DOHH2 (cell line): Measurements from ENCODE around the gene AKAP13.

Experiments used
- H3F3A ChIP-seq: fragments of 200-600 bp; sonication (generic), shearing (Covaris generic); 2 replicates; pipeline ENCODE4 v1.6.0; 2016; ENCODE audit warnings: antibody characterized with exemption, mild to moderate bottlenecking; ENCODE audit not compliant: control insufficient read depth, insufficient read depth
- H3K27ac ChIP-seq: fragments of 200-600 bp; sonication (generic); 2 replicates; pipeline ENCODE4 v1.5.1; 2014; ENCODE audit warnings: low read depth, mild to moderate bottlenecking, low read length, moderate library complexity
- H3K27me3 ChIP-seq: fragments of 200-600 bp; sonication (generic); 2 replicates; pipeline ENCODE4 v1.6.1; 2014; ENCODE audit warnings: mild to moderate bottlenecking, low read length, mixed read lengths; ENCODE audit not compliant: control insufficient read depth
- H3K36me3 ChIP-seq: fragments of 200-600 bp; sonication (generic); 2 replicates; pipeline ENCODE4 v1.6.1; 2014; ENCODE audit warnings: mild to moderate bottlenecking, low read length, moderate library complexity, mixed read lengths; ENCODE audit not compliant: control insufficient read depth
- H3K4me1 ChIP-seq: fragments of 200-600 bp; sonication (generic); 2 replicates; pipeline ENCODE4 v1.6.1; 2014; ENCODE audit warnings: mild to moderate bottlenecking, low read length, mixed read lengths; ENCODE audit not compliant: control insufficient read depth
- H3K4me2 ChIP-seq: fragments of 200-600 bp; sonication (generic); 2 replicates; pipeline ENCODE4 v1.6.0; 2014; ENCODE audit warnings: mild to moderate bottlenecking, low read length, moderate library complexity
- H3K4me3 ChIP-seq: fragments of 200-600 bp; sonication (generic); 2 replicates; pipeline ENCODE4 v1.5.1; 2014; ENCODE audit warnings: mild to moderate bottlenecking, low read length, mixed read lengths
- H3K79me2 ChIP-seq: fragments of 200-600 bp; sonication (generic); 2 replicates; pipeline ENCODE4 v1.6.1; 2014; ENCODE audit warnings: mild to moderate bottlenecking, low read length, mixed read lengths; ENCODE audit not compliant: control insufficient read depth
- H3K9me2 ChIP-seq: fragments of 200-600 bp; sonication (generic); replicated peaks from 2 replicates; pipeline ENCODE4 v1.6.1; 2014; ENCODE audit warnings: mild to moderate bottlenecking, low read length, mixed read lengths; ENCODE audit not compliant: control insufficient read depth
- H3K9me3 ChIP-seq: fragments of 200-600 bp; sonication (generic); 2 replicates; pipeline ENCODE4 v1.6.1; 2014; ENCODE audit warnings: antibody characterized with exemption, low read length, mixed read lengths; ENCODE audit not compliant: control insufficient read depth, insufficient read depth
- H4K20me1 ChIP-seq: fragments of 200-600 bp; sonication (generic); 2 replicates; pipeline ENCODE4 v1.6.0; 2014; ENCODE audit warnings: low read depth, mild to moderate bottlenecking, antibody characterized with exemption, low read length, moderate library complexity; ENCODE audit not compliant: control insufficient read depth, insufficient read depth
- CTCF ChIP-seq: fragments of 200-600 bp; sonication (generic); IDR thresholded peaks from one replicate; pipeline ENCODE4 v1.5.1; 2014; ENCODE audit warnings: antibody characterized with exemption, mild to moderate bottlenecking, low read depth, low read length; ENCODE audit not compliant: poor library complexity, severe bottlenecking
- EZH2phosphoT487 ChIP-seq: fragments of 200-600 bp; sonication (generic); IDR thresholded peaks from 2 replicates; pipeline ENCODE4 v1.6.1; 2017; ENCODE audit warnings: borderline replicate concordance, mild to moderate bottlenecking, antibody characterized with exemption, low read length, moderate library complexity, mixed read lengths

AKAP13 gene

DNA sequence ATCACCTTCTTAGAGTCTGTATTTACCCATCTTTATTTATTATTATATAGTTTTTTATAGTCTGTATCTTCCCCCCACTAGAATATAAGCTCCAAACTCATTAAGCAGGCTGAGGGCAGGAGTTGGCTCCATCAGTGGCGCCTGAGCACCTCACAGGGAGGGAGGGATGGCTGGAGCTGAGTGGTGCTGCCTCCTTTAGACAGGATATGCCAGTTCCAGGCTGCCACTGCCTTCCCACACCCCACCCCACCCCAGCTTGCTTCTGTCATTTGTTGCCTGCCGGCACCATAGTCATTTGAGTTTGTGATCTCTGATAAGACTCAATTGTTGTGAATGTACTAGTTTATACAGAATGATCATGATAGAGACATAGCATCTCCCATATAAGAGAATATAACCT is 328.8 kb downstream of the AKAP13 start:
- no peaks in the 10 kb centered on the region for H3K9me3 ChIP-seq
- no peaks in the 10 kb centered on the region for H3K9me2 ChIP-seq
- peaks cover 51% of the 10 kb centered on the region for H3K79me2 ChIP-seq
- peaks cover 26% of the 10 kb centered on the region for H3F3A ChIP-seq
- no peak for TF ChIP-seq EZH2phosphoT487
- no peak for TF ChIP-seq CTCF
- H3K27ac ChIP-seq = no peak overlapping the region
- H3K4me3 ChIP-seq = no peak overlapping the region
- peaks cover 56% of the 10 kb centered on the region for H3K4me1 ChIP-seq
- H4K20me1 ChIP-seq = no peaks in the 10 kb centered on the region
- H3K36me3 ChIP-seq = peaks cover 80% of the 10 kb centered on the region
- no peak overlapping the region for H3K4me2 ChIP-seq
- no peaks in the 10 kb centered on the region for H3K27me3 ChIP-seq

GRCh38 chr15:85710340-85710842 is 330.0 kb downstream of the AKAP13 start:
- Histone ChIP-seq H3K4me3 (no peak overlapping the region), H4K20me1 (no peaks in the 10 kb centered on the region), H3K4me1 (peaks cover 49% of the 10 kb centered on the region), H3K27ac (no peak overlapping the region), H3K36me3 (peaks cover 78% of the 10 kb centered on the region), H3F3A (peaks cover 27% of the 10 kb centered on the region), H3K9me3 (no peaks in the 10 kb centered on the region), H3K9me2 (no peaks in the 10 kb centered on the region), H3K79me2 (peaks cover 41% of the 10 kb centered on the region), H3K4me2 (no peak overlapping the region), H3K27me3 (no peaks in the 10 kb centered on the region)
- TF ChIP-seq EZH2phosphoT487 = no peak
- TF ChIP-seq CTCF = no peak

GRCh38 chr15:85711580-85712192 is 331.3 kb downstream of the AKAP13 start:
- Histone ChIP-seq H3K4me3 (no peak overlapping the region), H3K9me2 (no peaks in the 10 kb centered on the region), H3K4me1 (peaks cover 48% of the 10 kb centered on the region), H4K20me1 (no peaks in the 10 kb centered on the region), H3K27ac (no peak overlapping the region), H3K4me2 (no peak overlapping the region), H3K27me3 (no peaks in the 10 kb centered on the region), H3F3A (peaks cover 28% of the 10 kb centered on the region), H3K79me2 (peaks cover 28% of the 10 kb centered on the region), H3K36me3 (peaks cover 78% of the 10 kb centered on the region), H3K9me3 (no peaks in the 10 kb centered on the region)
- no peak for TF ChIP-seq EZH2phosphoT487
- TF ChIP-seq CTCF = no peak
